GM18507 (cell line): ENCODE results near the gene RAB7B.
"Not testable (repeated sequence)": the region's sequence is repeated elsewhere in the genome, so short reads cannot be mapped to it uniquely, and the experiment has no call there.

Experiments used
- DNase-seq: peaks from one replicate; pipeline ENCODE4 v3.0.0; 2011; ENCODE audit warnings: low read depth; ENCODE audit not compliant: insufficient read length; ENCODE audit errors: extremely low spot score
- FAIRE-seq: peaks from 2 replicates; lab custom pipeline; 2011; peaks lifted over from hg19 to GRCh38; lab: Jason Lieb, UNC

The RAB7B gene

DNA sequence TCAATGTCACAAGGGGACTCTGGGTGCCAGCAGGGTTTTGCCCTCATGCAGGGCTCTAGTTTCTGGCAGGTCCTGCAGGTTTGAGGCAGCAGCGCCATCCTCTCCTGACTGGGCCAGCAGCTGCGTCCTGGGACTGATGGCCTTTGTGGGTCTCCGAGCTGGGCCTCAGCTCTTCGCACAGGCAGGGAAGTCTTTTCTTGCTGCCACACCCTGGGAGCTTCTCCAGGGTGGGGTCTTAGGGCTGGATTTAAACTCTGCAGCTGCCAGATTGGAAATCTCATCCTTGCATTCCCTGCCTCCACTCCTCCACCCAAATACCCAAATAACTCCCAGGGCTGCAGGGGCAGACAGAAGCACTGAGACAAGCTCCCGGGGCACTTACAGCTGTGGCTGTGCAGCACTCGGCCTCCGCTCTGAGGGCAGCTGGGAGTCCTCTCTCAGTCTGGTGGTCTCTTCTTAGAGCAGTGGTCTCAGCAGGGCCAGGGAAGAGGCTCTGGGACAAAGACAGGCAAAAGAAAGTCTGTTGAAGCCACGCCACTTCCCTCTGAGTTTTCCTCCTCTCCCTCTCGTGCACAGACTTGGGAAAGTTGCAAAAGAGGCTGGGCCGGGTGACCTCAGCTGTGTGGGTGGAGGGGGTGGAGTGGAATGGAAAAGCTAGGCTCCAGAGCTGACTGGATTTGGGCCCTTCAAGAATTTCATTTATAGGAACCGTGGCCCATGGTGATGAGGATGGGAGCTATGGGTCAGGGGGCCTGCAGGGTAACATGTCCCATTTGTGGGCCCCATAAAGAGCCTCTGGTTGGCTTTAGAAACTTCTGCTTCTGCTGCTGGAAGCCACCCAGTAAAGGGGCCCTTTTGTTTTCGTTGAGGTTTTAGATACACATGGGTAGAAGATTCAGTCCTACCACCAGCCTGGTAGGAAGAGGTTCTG, at the start of gene RAB7B:
Gene RAB7B, minus strand, starts transcription at position 525 of the 931 bp plus-strand sequence. CDS start 9,260 bp downstream, outside the sequence.
- no peak for DNase-seq
- FAIRE-seq, result no peak

DNA sequence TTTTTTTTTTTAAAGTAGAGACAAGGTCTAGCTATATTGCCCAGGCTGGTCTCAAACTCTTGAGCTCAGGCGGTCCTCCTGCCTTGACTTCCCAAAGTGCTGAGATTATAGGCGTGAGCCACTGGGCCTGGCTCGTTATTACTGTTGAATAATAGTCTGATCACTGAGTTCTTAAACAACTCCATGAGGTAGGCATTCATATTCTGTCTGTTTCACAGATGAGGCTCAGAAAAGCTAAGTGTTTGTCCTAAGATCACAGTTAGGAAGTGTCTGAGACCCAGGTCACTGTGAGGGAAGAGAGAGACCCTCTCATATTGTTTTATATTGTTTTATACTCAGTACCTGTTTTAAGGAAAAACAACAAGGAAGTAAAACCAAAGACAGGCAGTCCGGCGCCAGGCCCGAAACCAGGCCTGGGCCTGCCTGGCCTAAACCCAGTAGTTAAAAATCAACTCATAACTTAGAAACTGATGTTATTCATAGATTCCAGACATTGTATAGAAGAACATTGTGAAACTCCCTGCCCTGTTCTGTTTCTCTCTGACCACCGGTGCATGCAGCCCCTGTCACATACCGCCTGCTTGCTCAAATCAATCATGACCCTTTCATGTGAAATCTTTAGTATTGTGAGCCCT, 49.2 kb upstream of the RAB7B start:
- DNase-seq, result not testable (repeated sequence)
- peak; percentile 76 for FAIRE-seq

DNA sequence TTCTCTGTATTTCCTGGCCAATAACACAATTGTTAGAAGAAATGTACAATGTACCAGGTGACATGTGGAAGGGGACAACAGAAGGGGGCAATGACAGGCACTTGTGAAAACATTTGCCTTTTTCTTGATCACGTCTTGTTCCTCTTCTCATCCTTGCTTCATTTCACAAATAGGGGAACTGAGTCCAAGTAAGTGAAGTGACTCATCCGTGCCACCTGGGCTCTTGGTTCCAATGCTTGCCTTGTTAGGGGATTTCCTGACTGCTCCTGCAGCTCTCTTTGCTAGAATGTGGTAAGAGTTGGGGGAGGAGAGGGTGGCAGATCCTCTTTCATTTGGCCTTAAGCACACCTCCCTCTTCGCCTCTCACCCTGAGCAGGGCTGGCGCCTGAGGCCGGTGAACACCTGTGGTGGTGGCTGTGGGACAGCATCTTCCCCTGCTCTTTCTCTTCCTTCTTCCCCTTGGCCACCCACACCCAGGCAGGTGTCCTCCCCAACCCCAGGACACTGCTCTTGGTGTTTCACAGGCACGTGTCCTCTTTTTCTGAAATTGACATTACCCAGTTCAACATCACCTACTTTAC, 47.5 kb upstream of the RAB7B start:
- FAIRE-seq, result peak; percentile 99
- peak; percentile 26 for DNase-seq

GRCh38 chr1:206049919-206050600, 46.9 kb upstream of the RAB7B start:
- no peak for FAIRE-seq
- no peak for DNase-seq

DNA sequence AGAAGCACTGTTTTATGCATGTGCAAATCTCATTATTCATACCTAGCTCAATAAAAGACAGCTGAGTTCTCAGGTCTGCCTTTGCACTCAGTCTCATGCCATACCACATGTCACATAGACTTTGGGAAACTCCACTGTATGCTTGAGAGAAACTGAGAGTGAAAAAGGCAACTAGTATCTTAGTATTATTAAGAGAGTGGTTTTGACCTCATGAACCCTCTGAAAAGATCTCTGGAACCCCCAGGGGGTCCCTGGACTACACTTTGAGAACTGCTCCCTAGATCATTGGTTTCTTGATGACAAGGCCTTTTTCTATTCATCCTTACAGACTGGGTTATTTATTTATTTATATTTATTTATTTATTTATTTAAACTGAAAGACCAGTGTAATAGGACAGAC, 46.1 kb upstream of the RAB7B start:
- DNase-seq, result no peak
- FAIRE-seq, result peak; percentile 93

GRCh38 chr1:206048582-206048981, 45.4 kb upstream of the RAB7B start:
- FAIRE-seq (peak; percentile 41), DNase-seq (no peak)

- no peak for DNase-seq
- peak; percentile 67 for FAIRE-seq
These were observed 44.1 kb upstream of the RAB7B start for GRCh38 chr1:206047271-206047670.

DNA sequence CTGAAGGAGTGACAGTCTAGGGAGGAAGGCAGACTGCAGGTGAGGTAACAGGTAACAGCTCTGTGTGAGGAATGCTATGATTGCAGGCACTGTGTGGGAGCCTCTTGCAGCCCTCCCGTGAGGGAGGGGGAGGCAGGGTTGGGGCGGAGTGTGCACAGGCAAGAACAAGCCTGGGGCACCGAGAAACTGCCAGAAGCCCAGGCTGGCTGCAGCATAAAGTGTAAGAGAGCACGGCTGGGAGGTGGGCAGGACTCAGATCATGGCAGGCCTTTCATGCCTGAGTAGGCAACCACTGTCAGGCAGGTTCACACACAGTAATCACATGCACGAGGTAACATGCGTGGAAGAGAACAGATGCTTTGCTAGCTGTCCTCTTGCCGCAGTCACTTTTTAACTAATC, 38.4 kb upstream of the RAB7B start:
- no peak for DNase-seq
- peak; percentile 81 for FAIRE-seq

- no peak for DNase-seq
These were observed 37.1 kb upstream of the RAB7B start for GRCh38 chr1:206040328-206040727.

GRCh38 chr1:206039046-206039973, 36.1 kb upstream of the RAB7B start:
- peak; percentile 18 for FAIRE-seq
- no peak for DNase-seq

More at GRCh38 chr1:206040328-206040727, 37.1 kb upstream of the RAB7B start:
- no peak for FAIRE-seq

DNA sequence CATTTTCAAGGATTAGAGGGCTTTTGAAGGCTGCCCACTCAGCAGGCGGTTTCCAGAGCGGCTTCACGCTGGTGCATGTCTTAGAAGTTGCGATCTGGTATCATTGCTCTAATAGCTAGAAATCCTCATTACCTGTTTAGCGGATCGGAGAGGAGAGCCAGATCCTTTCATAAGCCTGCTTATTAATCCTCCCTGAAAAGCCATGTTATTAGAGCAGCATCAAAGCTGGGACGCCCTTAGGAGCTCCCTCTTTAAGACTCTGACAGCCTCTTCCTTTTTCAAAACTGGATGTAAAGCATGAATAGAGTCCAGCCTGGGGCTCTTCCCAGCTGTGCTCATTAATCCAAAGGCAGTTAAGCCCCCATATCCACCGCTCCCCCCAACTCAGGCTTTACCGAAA, 34.4 kb upstream of the RAB7B start:
- FAIRE-seq, result no peak
- no peak for DNase-seq

DNA sequence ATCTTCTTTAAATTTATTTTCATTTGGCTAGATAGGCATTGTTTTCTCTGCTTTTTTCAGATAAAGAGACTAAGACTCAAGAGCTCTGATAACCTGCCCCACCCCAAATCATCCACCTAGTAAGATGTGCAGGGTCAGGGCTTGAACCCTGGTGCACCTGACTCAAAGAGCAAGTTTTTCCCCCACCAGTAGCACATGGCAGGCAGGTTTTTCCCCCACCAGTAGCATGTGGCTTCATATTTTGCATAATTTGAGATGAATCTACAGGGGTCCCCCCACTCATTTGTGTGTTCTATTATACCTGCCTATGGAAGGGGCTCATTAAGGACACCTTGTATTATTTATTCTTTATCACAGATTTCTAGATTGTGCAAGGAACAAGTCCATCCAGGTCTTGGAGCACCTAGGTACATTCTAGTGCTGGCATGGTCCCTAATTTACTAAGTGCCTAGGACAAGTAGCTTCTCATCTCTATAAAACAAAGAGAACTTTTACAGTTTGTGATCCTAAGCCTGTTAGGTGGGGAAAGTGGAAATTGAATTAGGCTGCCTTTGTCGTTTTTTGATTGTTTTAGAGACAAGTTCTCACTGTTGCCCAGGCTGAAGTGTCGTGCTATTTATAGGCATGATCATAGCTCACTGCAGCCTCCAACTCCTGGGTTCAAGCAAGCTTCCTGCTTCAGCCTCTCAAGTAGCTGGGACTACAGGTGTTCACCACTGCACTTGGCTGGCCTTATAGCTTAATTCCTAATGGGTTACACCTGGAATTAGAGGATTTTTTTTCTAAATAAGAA, 33.7 kb upstream of the RAB7B start:
- FAIRE-seq (peak; percentile 65), DNase-seq (no peak)

GRCh38 chr1:206035027-206035426, 31.8 kb upstream of the RAB7B start:
- FAIRE-seq (peak; percentile 49), DNase-seq (no peak)

- no peak for FAIRE-seq
- no peak for DNase-seq
These were observed 29.4 kb upstream of the RAB7B start for GRCh38 chr1:206032380-206033140.

- FAIRE-seq (peak; percentile 95), DNase-seq (peak; percentile 42)
These were observed 27.5 kb upstream of the RAB7B start for GRCh38 chr1:206030714-206031113.

- DNase-seq, result no peak
- no peak for FAIRE-seq
These were observed 27.0 kb upstream of the RAB7B start for GRCh38 chr1:206030191-206030590.

GRCh38 chr1:206029484-206029883, 26.3 kb upstream of the RAB7B start:
- DNase-seq (no peak), FAIRE-seq (no peak)
